ENCODE results near the gene DPYD.

DNA sequence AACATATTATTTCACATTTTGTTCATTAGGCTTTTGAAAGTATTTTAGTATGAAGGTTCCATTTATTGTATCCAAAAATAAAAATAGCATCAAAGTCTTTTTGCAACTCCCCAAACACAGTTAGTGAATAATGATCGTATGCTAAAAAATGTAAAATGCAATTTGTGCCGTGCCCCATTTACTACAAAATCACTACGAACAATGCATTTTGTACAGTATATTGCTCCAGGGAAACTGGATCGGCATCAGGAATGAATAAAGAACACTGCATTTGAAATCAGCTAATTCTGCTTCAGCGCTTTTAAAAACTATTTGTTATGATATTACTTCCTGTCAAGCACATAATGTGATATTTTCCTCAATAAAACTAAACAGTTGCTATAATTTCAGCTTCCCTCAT is 547.8 kb downstream of the DPYD start:
- no peak for TF ChIP-seq EZH2 (IDR thresholded peaks at IDR 0.05; ENCODE audit: insufficient read depth, low read length)
- TF ChIP-seq, protein P1, sequence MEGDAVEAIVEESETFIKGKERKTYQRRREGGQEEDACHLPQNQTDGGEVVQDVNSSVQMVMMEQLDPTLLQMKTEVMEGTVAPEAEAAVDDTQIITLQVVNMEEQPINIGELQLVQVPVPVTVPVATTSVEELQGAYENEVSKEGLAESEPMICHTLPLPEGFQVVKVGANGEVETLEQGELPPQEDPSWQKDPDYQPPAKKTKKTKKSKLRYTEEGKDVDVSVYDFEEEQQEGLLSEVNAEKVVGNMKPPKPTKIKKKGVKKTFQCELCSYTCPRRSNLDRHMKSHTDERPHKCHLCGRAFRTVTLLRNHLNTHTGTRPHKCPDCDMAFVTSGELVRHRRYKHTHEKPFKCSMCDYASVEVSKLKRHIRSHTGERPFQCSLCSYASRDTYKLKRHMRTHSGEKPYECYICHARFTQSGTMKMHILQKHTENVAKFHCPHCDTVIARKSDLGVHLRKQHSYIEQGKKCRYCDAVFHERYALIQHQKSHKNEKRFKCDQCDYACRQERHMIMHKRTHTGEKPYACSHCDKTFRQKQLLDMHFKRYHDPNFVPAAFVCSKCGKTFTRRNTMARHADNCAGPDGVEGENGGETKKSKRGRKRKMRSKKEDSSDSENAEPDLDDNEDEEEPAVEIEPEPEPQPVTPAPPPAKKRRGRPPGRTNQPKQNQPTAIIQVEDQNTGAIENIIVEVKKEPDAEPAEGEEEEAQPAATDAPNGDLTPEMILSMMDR (IDR thresholded peaks at IDR 0.05; ENCODE audit: insufficient read depth, low read depth, low read length) = no peak

Data from astrocyte (in vitro differentiated cells and primary cell).